ENCODE measurements around the gene BRAF.
A peak's percentile ranks its signal among the peaks of the same experiment; 100 is the strongest.
"Not testable (repeated sequence)": the region's sequence is repeated elsewhere in the genome, so short reads cannot be mapped to it uniquely, and the experiment has no call there.

The BRAF gene

DNA sequence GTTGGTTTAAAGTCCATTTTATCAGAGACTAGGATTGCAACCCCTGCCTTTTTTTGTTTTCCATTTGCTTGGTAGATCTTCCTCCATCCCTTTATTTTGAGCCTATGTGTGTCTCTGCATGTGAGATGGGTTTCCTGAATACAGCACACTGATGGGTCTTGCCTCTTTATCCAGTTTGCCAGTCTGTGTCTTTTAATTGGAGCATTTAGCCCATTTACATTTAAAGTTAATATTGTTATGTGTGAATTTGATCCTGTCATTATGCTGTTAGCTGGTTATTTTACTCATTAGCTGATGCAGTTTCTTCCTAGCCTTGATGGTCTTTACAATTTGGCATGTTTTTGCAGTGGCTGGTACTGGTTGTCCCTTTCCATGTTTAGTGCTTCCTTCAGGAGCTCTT lies 212.3 kb downstream of the BRAF start:
- DNase-seq (ENCODE audit: low read depth in 2 of 2), result not testable (repeated sequence)

DNA sequence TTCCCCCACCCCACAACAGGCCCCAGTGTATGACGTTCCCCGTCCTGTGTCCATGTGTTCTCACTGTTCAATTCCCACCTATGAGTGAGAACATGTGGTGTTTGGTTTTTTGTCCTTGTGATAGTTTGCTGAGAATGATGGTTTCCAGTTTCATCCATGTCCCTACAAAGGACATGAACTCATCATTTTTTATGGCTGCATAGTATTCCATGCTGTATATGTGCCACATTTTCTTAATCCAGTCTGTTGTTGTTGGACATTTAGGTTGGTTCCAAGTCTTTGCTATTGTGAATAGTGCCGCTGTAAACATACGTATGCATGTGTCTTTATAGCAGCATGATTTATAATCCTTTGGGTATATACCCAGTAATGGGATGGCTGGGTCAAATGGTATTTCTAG lies 216.0 kb downstream of the BRAF start:
- DNase-seq (ENCODE audit: low read depth in 2 of 2), result not testable (repeated sequence)

DNA sequence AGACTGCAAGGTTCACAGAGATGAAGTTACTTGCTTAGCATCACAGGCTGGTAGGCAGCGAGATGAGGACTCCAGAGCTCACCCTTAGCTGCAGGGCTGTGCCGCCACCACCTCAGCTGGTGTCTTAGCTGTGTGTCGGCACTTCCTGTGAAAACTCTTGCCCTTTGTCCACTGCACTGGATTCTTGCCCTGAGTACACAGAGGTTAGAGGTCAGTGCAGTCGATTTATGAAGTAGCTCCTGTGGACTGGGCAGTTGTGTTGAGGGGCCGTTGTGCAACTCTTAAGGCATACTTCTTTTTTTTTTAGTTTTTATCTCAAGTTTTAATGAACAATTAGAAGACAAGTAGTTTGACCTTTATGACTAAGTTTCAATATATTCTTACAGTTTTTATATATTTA lies 217.6 kb downstream of the BRAF start:
- no peak for DNase-seq (ENCODE audit: low read depth in 2 of 2)

DNA sequence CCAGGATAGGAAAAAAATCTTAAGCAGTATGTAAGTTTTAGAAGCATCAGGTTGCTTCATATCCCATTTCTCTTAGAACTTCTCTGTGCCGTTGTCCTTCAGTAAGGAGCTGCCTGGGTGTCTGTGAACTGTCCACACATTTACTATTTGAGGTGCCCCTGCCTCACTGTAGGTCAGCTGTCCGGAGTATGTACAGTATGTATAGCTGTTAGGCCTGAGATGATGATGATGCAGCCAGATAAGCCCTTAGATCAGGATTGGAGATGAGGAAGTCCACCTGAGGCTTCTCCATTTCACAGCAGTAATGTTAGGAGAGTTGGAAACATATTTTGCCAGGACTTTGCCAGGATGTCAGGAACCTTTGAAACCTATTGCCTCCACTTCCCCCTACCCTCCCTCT lies 220.5 kb downstream of the BRAF start:
- DNase-seq (ENCODE audit: low read depth in 2 of 2), result no peak

DNA sequence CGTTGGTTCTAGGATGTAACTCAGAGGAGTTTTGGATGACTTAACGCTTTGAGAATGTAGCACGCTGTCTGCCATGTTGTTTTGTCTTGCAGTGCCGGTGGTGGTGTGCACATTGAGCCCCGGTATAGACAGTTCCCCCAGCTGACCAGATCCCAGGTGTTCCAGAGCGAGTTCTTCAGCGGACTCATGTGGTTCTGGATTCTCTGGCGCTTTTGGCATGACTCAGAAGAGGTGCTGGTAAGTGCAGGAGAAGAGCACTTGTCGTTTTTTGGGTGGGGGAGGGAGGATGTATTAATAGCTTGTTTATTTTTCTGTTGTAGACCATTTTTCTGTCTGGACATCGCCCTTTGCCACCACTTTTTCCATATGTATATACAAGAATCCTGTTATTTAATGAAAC lies 222.0 kb downstream of the BRAF start:
- DNase-seq (ENCODE audit: low read depth in 2 of 2), result no peak

DNA sequence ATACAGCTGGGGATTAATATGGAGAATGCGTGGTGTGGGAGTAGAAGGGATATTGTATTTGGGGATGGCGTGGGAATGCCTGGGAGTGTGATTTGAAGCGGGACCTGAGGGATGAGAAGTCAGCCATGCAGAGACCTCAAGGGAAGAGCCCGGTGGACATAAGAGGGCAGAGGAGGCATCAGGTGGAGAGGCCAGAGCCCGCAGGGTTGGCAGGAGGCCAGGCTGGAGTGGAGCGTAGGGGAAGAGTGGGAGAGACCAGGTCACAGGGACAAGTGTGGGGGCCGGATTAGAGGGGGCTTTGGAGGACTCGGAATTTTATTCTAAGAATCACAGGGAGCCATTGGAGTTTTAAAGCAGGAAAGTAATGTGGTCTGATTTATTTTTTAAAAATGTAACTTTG lies 226.3 kb downstream of the BRAF start:
- DNase-seq (ENCODE audit: low read depth in 2 of 2), result no peak

DNA sequence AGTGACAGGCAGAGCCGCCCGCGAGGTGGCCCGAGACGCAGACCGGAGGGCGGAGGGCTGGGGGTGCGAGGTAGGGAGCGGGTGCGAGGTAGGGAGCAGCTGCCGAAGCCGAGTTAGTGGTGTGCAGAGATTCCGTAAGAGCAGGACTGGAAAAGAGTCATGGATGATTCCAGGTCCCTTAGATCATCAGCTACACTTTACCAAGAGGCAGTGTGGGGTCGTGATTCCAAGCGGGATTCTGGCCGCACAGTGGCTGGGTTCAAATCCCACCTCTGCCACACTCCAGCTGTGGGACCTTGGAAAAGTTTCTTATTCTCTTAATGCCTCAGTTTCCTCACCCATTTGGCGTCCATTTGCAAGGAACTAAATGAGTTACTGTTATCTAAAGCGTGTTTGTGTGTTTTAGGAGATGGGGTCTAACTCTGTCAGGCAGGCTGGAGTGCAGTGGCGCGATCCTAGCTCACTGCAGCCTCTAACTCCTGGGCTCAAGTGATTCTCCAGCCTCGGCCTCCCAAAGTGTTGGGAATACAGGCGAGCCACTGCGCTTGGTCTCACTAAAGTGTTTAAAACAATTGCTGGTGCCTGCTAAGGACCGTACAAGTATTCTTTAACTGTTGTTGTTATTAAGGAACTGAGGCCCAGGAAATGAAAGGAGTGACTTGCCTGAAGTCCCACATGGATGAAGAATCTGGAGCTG lies 227.1 kb downstream of the BRAF start:
- DNase-seq (ENCODE audit: low read depth in 2 of 2), result no peak

DNA sequence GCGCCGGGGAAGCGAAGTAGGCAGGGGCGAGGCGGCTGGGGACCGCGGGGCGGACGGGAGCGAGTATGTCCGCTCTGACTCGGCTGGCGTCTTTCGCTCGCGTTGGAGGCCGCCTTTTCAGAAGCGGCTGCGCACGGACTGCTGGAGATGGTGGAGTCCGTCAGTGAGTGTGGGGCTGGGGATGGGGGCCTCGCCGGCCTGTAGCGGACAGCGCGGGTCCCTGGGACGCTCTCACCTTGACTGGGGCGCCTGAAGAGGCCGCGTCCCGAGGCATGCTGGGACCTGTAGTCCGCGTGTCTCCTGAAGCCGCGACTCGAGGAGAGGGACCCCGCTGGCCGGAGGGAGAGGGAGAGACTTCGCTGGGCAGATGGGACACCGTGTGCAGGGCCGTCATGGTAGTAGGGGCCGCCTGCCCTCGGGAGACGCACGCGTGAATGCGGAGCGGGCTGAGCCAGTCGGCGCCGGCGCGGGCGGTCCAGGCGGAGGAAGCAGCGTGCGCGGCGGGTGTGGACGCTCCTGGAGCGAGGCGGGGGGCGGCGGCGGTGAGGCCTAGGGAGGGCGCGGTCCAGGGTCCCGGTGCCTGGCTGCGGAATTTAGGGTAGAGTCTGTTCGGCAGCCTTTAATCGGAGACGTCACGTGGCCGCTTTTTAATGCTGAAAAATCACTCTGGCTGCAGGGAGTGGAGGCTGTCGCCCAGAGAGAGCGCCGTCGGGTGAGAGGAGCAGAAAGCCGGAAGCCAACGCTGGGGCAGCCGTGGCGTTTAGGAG lies 227.9 kb downstream of the BRAF start, which contains the start of gene NDUFB2:
TSS of gene NDUFB2 (plus strand) at position 29 of the 767 bp plus-strand sequence. CDS start at position 66, 37 bp downstream.
- peak in 1 of 2 experiments; percentile 57 for DNase-seq (ENCODE audit: low read depth in 2 of 2)

DNA sequence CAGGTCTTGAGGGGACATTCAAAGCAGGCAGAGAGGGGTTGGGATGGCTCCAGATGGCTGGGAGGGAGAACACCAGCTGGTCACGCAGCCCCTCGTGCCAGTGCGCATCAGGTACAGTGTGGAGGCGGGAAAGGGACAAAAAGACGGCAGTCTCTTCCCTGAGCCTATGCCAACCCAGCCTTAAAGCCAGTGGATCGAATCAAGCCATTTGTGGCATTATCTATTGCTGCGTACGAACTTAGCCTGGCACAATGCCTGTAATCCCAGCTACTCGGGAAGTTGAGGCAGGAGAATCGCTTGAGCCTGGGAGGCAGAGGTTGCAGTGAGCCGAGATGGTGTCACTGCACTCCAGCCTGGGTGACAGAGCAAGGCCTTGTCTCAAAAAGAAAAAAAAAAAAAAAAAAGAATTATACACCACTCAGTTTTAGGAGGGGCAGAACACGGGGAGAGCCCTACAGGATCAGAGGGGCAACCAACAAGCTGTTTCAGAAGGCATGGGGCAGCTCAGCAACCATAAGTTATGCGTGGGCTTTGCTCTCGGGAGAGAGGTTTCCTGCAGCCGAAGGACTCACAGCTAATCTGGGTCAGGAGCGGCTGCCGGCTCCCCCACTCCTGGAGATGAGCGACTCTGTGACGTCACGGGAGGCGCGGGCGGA lies 228.6 kb downstream of the BRAF start:
- peak; percentile 88 to 94 for DNase-seq (ENCODE audit: low read depth in 2 of 2)

DNA sequence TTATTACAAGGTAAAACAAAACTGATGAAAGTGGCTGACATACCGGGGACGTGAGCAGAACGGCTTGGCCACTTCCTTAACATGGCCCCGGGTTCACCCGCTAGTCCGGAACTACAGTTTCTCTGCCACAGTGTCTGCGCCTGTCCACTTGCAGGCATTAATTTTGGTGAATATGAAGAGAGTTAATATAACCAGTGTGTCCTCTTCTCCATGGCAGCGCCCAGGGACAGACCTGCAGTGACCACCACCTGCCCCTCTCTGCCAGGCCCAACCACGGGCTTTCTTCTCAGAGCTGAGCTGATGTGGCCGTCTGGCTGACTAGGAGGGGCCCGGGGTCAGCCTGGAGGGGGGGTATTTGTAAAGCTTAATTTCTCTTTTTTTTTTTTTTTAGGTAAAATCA lies 229.3 kb downstream of the BRAF start:
- no peak for DNase-seq (ENCODE audit: low read depth in 2 of 2)

DNA sequence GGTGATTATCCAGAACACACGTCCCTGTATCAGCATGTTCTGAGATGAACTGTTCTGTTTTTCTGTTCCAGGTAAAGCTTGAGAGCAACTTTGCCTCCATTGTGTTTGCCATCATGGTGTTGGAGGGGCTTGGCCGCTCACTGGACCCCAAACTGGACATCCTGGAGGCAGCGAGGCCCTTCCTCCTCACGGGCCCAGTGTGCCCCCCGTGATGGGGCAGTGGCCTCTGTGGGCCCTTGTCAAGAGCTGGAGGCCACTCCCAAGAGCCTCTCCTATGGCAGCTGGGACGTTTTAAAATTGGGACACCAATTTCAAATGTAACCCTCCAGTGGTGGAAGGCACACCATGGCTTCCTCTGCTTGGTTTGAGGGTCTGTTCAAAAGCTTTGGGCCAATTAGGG lies 230.1 kb downstream of the BRAF start:
- DNase-seq (ENCODE audit: low read depth in 2 of 2), result no peak

DNA sequence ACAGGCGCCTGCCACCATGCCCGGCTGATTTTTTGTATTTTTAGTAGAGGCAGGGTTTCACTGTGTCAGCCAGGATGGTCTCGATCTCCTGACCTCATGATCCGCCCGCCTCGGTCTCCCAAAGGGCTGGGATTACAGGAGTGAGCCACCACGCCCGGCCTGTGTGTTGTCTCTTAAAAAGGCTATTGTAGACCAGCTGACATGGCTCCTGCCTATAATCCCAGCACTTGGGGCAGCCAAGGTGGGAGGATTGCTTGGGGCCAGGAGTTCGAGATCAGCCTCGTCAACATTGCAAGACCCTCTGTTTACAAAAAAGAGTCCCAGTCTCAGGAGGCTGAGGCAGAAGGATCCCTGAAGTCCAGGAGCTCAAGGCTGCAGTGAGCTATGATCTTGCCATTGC lies 230.9 kb downstream of the BRAF start:
- not testable (repeated sequence) for DNase-seq (ENCODE audit: low read depth in 2 of 2)

DNA sequence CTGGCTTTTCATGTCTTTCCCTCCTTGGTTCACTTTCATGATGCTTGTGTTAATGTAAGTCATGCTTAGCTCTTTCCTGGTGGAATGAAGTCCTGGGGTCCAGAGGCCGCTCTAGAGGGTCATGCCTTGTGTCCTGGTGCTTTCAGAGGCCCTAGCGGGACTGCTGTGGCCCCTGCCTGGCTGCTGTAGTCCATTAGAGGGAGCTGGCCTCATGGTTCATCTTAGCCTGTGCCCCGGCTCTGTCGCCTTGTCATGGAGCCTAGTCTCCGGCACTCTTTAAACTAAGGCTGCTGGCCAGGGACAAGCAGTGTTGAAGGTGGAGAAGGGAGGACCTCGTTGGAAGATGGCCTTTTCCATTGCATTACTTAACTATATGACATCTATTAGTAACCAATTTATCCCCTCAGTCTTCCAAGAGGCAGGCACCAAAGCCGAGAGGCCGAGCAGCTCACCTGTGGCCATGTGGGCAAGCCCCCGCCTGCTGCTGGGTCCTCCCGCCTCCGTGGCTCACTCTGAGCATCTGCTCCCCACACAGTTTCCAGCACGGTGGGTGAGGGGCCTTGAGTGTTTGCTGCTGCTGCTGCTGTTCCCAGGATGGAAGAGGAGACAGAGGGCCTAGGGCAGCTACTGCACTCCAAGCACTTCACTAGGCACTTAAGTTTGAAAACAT lies 233.2 kb downstream of the BRAF start:
- no peak for DNase-seq (ENCODE audit: low read depth in 2 of 2)

DNA sequence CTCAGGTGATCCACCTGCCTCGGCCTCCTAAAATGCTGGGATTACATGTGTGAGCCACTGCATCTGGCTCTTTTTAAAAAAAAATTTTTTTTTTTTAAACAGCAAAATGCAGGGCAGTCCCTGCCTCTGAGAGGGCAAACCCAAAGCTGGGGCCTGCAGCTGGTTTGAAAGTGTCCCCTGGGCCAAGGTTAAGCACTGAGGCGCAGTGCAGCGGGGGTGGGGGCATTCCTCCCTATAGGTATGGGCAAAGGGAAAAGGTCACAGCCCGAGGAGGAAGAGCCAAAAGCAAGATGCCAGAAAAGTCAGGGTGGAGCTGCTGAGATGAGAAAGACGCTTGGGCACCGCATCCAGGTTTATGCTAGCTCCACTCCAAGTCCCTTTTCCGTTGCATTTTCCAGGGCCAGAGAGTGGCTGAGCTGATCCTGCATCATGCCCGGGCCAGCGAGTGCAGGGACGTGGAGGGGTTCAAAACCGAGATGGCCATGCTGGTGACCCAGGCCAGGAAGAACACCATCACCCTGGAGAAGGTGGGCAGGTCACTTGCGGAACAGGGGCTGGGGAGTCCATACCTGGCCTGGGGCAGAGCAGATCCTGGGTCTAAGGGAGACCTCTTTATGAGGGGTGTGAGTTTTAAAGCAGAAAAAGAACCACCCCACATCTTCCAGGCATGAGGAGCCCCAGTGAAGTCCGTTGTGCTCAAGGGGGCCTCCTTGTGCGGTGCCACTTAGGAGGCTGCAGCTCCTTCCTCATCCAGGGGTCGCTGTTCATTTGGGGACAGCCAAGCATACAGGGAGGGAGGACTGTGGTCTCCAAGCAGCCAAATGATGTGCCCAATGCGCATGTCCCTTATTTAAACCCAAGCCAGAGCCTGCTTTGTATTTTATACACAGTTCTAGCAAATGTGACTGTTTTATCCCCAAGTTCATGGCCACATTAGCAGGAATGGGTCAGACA lies 235.3 kb downstream of the BRAF start:
- no peak for DNase-seq (ENCODE audit: low read depth in 2 of 2)

DNA sequence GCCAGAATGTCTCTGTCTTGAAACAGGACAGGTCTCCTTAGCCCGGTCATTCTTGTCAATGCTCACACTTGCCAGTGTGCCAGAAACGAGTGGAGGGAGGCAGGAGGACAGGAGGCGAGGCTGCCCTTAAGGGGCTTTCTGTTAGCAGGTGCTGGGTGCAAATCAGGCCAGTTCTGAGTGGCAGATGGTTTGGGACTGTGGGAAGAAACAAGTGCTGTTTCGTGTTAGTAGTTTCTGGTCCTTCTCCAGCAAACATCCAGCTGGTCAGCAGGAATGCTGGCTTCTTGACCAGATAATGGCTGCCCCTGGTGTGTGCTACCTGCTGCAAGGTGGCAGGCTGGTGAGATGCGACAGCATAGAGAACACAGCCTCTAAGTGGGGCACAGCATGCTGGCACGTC lies 236.4 kb downstream of the BRAF start:
- DNase-seq (ENCODE audit: low read depth in 2 of 2), result no peak

DNA sequence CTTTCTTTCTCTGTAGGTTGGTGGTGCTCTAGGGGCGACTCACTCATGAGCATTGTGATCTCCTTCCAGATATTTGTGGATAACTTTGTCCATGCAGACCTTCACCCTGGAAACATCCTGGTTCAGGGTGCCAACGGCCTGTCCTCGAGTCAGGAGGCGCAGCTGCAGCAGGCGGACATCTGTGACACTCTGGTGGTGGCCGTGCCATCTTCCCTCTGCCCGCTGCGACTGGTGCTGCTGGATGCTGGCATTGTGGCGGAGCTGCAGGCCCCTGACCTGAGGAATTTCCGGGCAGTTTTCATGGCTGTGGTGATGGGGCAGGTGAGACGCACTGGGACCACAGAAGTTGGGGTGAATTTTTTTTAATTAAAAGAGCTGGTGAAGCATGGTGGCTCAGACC lies 237.8 kb downstream of the BRAF start:
- DNase-seq (ENCODE audit: low read depth in 2 of 2), result no peak

DNA sequence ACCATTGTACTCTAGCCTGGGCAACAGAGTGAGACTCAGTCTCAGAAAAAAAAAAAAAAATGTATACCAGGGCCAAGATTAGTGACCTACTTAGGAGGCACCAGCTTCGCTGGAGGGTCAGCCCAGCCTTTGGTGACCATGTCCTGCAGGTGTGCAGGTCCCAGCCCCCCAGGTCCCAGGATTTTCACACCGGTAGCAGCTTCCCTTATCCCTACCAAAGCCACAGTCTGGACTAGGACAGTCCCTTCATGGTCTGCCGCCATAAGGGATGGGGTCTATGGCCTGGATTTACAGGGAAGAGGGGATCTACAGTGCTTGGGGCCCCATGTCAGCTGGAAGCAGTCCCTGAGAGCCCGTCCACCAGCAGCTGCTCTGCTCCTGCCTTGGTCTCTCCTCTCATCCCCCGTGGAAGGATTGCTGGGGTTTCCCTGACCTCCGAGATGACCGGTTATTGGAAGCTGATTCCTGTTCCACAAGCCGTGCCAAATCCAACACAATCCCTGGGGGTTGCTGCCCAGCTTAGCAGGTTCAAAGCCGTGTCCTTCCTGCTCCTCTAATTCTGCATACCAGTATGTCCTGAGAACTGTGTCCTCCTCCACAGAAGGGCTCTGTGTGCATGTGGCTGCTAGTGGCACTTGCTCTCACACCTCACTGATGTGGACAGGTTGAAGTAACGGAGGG lies 239.2 kb downstream of the BRAF start:
- DNase-seq (ENCODE audit: low read depth in 2 of 2), result no peak

DNA sequence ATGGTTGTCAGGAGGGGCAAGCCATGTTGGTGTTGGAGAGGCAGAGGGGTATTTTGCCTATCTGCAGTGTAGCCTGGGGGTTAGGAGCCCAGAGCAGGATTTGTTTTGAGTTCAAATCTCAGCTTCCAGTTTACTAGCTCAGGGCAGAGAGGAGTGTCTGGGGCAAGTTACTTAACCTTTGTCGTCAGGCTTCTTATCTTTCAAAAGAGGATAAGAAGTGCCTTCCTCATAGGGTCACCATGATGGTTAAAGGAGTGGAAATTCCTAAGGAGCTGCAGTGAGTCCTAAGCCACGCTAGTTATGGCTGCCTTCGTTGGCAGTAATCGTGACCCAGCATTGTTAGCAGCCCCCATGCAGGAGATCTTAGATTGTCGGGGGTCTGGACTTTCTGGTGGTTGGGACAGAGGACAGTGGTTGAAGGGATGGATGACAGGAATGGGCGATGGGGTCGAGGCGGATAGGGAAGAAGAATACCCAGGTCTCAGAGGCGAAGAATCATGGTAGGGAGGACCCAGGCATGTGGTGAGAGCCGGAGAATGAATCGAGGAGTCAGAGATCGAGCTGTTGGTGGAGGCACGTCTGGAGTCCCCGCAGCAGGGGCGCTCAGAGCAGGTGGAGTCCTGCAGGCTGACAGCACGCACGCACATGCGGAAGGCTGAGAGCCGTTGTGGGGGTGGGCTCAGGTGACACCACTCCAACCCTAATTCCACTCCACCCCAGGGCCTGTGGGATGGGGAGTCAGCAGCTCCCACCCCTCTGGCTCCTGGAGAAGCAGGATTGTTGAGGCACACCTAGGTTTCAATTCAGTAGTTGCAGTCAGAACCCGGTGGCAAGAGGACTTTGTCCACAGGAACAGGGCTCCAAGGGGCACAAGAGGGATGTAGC lies 240.4 kb downstream of the BRAF start:
- no peak for DNase-seq (ENCODE audit: low read depth in 2 of 2)

DNA sequence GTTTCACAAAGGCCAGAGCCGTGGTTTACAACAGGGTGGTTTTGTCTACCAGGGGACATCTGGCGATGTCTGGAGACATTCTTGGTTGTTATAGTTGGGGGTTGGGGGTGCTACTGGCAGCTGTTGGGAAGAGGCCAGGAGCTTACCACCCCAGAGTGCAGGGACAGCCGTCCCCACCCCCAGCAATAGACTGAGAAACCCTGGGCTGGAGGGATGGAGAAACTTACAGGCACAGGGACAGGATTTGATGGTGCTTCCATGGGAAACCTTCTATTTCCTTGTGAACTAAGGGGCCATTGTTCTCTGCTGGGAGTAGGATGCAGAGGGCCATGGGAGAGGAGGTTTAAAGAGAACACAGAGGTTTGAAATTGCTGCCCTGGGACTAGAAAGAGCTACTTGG lies 241.1 kb downstream of the BRAF start:
- DNase-seq (ENCODE audit: low read depth in 2 of 2), result no peak

DNA sequence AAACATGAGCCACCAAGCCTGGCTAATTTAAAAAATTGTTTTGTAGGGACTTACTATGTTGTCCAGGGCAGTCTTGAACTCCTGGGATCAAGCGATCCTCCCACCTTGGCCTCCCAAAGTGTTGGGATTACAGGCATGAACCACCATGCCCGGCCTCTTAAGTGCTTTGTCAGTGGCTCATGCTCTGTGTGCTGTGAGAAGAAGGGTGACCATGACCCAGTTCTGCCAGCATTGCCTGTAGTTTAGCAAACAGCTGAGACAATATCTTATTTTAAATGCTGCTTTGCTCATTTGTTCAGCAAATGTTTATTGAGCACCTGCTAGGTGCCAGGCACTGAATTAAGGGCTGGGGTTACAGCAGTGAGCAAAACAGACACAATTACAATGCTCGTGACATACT lies 243.0 kb downstream of the BRAF start:
- DNase-seq (ENCODE audit: low read depth in 2 of 2), result no peak

Data from stimulated activated CD4-positive, alpha-beta T cell treated with anti-CD3 and anti-CD28 coated beads, Interleukin-12 subunit alpha, Interleukin-12 subunit beta, amount 100 ng/mL, for 24 hours (primary cell).